Activated CD4-positive, alpha-beta T cell treated with anti-CD3 and anti-CD28 coated beads for 48 hours (primary cell): ENCODE measurements around the gene SLX9.

ENCODE experiments used
- DNase-seq: peaks from one replicate; pipeline ENCODE4 v3.0.0-alpha.2; 2020

SLX9 gene

GRCh38 chr21:45009616-45010015, 69.8 kb downstream of the SLX9 start:
- no peak for DNase-seq

DNA sequence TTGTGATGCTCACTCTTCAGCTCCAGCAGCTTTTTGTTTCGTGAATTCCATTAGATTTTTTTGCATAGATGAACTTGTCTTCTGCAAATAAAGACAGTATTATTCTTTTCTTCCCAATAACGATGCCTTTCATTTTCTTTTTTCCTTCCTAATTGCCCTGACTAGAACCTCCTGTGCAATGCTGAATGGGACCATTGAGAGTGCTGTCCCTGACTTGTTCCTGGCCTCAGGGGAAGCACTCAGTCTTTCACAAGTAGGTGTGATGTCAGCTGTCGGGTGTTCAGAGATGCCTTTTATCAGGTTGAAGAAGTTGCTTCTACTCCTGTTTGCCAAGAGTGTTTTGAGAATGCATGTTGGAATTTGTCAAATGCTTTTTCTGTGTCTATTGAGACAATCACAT, 70.3 kb downstream of the SLX9 start:
- no peak for DNase-seq

GRCh38 chr21:45010860-45011259, 71.0 kb downstream of the SLX9 start:
- no peak for DNase-seq

DNA sequence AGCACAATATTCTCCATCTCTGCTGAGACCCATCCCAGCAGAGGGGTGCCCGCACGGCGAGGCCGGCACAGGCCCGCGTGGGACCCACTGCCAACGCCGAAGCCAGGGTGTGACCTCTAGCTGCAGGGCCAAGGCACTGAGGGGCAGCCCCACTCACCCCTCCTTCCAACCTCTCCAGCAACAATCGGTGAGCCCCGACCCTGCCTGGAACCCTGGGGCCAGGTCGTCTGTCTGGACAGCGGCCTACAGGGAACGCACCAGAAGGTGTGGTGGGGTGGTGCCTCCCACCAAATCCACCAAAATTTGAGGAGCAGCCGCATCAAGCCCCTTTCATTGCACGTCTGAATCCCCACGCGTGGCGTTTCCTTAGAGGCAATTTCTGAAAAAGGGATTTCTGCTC, 71.6 kb downstream of the SLX9 start:
- DNase-seq = no peak

DNA sequence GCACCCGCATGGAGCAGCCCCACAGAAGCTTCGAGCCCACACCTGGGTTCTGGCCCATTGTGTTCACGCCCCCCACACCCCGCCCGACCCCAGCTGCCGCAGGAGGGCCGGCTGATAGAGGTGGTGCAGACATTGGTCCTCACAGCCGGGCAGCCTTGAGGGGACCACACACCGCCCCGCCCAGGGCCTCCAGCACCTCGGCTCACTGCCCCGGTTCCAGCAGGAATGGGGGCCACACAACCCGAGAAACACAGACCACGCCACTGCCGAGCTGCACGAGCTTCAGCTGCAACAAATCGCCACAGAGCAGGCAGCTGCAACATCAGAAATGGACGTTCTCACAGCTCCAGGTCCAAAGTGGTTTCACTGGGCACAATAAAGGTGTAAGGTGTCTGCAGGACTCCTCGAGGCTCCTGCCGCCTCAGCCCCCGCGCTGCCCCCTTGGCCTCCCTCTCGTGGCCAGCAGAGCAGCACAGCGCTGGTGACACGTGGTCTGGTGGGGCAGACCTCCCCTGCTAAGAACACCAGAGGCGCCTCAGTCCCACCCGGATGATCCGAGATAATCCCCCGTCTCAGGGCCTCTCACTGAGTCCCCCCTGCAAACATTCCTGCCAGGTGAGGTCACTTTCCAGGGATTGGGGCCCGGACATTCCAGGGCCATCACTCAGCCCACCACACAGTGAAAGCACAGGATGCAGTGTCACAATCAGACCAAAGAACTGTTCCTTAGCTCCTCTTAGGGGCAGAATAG, 72.3 kb downstream of the SLX9 start:
- DNase-seq = no peak

DNA sequence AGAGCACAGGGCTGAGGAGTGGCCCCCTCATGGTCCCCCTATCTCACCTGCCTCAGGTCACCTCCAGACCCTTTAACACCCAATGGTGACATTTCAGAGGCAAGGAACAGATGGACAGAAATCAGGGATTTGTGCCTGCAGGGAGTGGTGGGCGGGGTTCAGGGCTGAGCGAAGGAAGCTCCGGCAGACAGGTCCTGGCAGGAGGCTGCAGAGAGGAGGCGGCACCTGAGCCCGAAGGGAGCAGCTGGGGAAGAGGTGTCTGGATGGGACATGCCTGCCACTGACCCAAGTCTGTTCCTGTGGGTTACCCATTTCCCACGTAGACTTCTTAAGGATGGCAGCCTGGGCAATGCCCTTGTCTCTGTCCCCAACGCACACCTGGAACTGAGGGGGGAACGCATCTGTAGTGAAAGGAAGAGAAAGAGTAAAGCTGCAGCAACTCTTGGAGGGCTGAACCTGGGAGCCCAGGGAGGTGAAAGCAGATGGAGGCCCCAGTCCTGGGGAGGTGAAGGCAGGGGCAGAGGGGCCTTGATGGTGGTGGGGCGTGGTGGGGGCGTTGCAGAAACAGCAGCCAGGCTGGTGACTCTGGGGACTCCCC, 72.9 kb downstream of the SLX9 start:
- DNase-seq = no peak

DNA sequence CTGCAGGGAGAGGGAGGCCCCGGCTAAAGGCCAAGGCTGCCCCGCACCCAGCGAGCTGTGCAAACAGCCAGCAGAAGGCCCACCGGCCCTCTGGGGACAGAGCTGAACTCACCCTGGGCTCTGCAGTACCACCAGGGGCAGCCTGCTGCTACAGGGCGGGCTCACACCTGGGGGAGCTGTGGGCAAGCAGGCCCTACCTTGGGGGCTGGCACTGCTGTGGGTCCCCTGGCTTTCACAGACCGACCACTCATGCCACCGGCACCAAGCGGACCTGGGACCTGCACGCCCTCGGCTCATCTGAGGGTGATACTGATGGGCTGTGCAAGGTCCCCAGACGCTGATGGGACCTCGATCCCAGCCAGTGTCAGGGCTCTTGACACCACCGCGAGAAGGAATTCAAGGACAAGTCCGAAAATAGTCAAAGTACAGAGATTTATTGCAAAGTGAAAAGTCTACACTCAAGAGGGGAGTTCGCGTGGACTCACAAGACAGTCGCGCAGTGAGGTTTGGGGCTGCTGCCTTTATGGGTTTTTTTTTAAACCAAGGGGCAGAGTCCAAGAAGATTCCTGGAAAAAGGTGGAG, 73.5 kb downstream of the SLX9 start:
- DNase-seq = no peak

DNA sequence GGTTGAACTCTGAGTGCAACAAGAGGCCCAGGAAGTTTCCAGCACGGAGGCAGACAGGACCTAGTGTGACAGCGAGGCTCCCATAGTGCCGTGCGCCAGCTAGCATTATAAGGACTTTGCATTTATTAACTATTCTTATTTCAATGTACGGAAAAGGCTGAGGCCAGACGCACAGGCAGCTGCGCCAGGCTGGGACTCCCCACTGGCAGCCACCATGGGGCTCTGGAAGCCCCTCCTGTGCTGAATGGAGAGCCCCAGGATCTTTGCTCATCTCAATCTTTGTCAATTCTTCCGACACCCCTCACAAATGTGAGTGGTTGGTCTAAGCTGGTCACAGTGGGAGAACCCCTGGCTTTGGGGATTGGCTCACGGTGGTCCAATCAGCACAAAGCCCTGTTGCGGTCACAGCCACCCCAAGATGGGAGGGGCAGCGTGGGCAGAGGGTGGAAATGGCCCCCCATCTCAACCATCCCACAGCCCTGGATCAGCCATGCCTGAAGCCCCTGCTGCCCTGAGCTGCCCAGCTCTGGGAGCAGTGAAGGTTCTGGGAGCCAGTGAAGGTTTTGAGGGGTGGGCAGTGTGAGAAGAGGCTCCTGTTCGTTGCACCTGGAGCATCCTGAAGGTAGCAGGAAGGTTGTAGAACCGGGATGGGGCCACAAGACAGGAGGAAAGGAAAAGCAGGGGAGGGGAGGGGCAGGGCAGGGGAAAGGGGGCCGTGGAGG, 75.1 kb downstream of the SLX9 start:
- DNase-seq = no peak

DNA sequence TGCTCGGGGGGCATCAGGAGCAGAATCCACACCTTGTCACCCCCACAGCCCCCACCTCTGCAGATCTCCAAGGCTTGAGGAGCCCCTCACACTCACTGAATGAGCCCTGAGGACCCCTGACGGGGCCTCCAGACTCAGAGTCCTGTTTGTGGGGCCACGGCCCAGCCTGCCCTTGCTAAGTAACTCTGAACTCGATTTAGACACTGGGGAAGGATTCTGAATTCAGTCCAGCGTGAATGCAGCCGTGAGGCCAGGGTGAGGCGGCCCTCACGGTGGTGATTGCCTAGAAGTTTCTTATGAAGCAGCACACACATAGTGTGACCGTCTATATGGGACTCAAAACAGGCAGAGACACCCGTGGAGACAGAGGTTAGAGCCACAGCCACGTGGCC, 75.6 kb downstream of the SLX9 start:
- no peak for DNase-seq

DNA sequence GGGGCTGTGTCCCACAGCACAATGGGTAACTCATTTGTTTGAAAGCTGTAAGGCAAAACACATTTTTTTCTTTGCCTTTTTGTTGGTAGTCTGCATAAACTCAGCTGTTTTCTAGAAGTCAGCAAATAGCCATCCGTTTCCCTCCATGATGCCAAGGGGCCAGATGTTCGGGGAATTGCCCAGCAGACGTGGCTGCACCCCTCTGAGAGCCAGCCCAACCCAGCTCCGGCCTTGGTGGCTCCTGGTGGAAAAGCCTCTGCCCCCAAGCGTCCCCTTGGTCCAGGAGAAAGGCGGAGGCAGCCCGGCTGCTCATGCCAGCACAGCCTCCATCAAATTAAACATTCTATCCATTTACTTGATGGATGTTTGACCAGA, 76.2 kb downstream of the SLX9 start:
- no peak for DNase-seq

DNA sequence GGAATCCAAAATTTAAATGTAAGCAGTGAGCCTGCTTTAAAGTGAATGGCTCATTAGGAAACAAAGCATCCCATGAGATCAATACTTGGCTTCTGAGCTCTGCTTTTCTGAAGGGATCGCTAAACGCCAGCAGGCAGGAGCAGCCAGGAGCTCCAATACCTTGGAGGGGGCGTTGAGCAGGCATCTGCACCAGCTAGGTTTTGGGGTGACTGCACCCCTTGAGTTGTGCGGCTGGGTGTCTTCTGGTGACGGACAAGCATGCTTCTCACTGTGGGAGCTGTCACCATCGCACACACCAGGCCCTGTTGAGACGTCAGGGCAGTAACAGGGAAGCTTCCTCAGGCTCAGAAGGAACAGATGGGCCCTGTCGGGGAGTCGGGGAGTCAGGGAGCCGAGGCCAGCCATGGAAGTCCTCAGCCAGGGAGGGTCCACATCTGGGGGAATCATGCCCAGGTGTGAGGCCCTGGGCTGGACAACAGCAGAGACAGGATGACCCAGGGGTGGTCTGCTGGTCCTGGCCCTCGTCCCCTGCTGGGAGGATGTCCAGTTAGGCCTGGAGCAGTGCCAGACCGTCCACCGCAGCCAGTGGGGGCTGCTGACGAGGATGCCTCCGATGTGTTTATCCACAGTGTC, 76.7 kb downstream of the SLX9 start:
- no peak for DNase-seq

DNA sequence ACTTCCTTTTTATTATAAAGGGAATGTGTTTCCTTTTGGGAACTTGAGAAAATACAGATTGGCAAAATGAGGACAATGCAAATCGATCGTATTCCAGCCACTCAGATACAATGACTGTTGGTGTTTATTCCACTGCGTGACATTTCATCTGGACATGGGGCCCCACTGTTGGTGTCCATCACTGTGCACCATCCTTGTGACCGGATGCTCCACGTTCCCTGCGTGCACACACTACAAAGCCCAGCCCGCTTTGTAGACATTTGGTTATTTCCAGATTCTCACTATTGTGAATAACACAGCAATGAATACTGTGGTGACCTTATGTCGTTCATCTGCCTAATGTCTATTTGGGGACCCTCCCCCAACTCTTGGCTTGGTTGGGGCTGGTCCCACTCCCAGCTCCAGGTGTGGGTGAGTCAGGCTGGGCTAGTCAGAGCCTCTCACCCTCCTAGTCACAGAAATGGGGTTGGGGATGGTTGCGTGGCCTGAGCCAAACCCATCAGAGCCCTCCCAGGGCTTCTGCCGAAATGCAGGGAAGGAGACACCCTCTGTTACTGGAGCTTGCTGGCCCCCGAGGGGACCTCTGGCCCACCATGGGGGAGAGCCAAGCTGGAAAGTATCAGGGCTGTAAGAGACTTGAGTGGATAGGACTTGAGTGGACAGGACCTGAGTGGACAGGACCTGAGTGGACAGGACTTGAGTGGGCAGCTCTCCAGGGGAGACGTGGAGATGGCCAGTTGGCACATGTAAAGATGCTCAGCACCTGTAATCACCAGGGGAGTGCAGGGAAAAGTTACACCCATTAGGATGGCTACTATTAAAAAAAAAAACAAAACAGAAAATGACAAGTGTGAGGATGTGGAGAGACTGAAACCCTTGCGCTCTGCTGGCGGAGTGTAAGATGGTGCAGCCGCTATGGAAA, 77.5 kb downstream of the SLX9 start:
- DNase-seq = no peak

GRCh38 chr21:45018131-45019075, 78.6 kb downstream of the SLX9 start:
- DNase-seq = no peak

GRCh38 chr21:45019076-45019886, 79.5 kb downstream of the SLX9 start:
- no peak for DNase-seq

- DNase-seq = no peak
Observed at GRCh38 chr21:45019887-45020537, 80.2 kb downstream of the SLX9 start.

- no peak for DNase-seq
Observed at GRCh38 chr21:45020629-45021427, 81.0 kb downstream of the SLX9 start.

DNA sequence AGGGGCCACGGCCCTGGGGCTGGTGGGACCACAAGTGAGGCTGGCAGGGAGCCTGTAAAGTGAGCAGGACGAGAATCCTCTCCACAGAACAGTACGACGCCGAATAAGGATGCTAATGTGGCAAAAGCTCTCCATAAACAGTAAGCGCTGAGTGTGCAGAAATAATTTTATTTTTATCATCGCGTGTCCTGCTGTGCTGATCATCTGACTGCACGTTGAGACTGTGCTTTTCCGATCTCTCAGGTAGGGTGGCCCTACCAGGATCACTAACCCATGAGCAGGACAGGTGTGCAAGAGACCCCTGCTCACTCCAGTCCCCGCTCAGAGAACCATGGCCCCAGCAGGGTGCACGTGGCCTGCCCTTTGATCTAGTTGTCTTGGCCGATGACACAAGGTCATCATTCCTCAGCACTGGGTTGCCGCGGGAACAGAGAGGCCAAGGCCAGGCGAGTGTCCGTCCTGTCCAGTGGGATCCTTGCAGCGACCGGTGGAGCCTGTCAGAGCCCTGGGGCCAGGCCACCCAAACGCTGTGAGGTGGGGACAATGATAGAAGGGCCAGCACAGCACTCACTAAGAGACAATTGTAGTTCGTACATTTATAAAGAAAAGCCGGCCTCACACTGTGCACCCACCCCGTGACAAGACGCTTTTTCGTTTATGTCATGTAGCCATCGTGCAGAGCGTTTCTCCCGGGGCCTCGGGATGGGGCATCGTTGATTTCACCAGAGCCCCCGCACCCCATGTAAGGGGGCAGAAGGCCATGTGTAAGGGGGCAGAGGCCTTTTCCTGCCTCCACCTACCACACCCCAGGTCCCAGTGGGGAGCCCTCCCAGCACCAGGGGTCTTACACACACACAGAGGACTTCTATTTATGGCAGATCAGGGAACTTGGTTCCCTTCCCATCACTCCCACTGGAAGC, 81.9 kb downstream of the SLX9 start:
- no peak for DNase-seq

- no peak for DNase-seq
Observed at GRCh38 chr21:45022348-45022675, 82.5 kb downstream of the SLX9 start.
